Ureter (tissue), 1 donor: Measurements from ENCODE around the gene ZBTB17. TPM values are rescaled to one million over a fixed set of nuclear protein-coding genes. Genes with fewer than 3 reads are reported as not detected.
"Not testable (repeated sequence)": the region's sequence is repeated elsewhere in the genome, so short reads cannot be mapped to it uniquely, and the experiment has no call there.

Experiments used
- DNase-seq: peaks from one replicate; pipeline ENCODE4 v3.0.0-alpha.2; 2020; ENCODE audit warnings: low spot score
- total RNA-seq: library from RNA; stranded (reverse); gene quantifications from one replicate; pipeline ENCODE4 v1.2.4, GENCODE V29; 2023
- donor health status: DM: yes; HTN: yes; CAD: no.

ZBTB17 gene
- total RNA-seq = 44.4 TPM

GRCh38 chr1:15975805-15976680 lies at the start of gene ZBTB17:
Gene ZBTB17, minus strand, starts transcription at chr1:15976101. Its CDS starts 27,606 bp downstream, at chr1:15948495.
- DNase-seq = peak; percentile 93

- no peak for DNase-seq
Observed at GRCh38 chr1:16023050-16023653, 47.3 kb upstream of the ZBTB17 start.

- DNase-seq = no peak
Observed at GRCh38 chr1:16022393-16022792, 46.5 kb upstream of the ZBTB17 start.

DNA sequence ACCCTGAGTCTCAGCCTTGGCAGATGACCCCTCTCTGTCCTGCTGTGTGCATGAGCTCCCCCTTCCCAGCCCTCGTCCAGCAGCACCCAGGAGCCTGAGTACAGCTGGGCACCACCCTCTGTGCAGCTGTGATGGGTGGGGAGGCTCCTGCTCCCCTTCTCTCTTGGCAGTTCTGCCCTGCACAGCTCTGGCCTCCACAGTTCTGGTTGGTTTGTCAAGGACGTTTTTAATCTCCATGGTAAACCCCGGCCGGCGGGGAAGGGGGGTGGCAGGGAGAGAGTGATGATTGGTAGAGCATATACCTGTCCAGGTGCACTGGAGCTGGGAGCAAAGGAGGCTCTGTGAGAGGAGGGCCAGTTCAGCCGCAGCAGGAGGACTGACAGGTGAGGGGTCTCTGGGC lies 45.8 kb upstream of the ZBTB17 start, which contains the start of gene CLCNKA:
TSS of gene CLCNKA (plus strand) at position 356 of the 400 bp plus-strand sequence. CDS start 584 bp downstream, outside the sequence.
- DNase-seq = no peak

GRCh38 chr1:16020878-16021277 lies 45.0 kb upstream of the ZBTB17 start:
- not testable (repeated sequence) for DNase-seq

DNA sequence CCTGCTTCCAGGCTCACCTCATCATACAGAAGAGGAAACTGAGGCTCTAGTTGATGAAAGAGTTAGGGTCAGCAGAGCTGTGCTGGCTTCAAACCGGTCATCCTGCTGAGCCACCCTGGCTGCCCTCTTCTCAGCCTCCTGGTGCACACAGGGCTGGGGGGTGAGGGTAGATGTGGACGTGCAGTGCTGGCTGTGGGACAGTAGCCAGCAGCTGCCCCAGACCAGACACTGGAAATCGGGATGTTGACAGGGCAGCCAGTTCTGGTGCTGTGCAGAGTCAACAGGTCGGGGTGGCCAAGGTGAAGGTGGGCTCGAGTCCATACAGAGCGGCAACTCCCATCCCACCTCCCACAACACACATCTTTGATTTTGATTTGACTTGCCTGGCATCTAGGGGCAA lies 44.4 kb upstream of the ZBTB17 start:
- no peak for DNase-seq

DNA sequence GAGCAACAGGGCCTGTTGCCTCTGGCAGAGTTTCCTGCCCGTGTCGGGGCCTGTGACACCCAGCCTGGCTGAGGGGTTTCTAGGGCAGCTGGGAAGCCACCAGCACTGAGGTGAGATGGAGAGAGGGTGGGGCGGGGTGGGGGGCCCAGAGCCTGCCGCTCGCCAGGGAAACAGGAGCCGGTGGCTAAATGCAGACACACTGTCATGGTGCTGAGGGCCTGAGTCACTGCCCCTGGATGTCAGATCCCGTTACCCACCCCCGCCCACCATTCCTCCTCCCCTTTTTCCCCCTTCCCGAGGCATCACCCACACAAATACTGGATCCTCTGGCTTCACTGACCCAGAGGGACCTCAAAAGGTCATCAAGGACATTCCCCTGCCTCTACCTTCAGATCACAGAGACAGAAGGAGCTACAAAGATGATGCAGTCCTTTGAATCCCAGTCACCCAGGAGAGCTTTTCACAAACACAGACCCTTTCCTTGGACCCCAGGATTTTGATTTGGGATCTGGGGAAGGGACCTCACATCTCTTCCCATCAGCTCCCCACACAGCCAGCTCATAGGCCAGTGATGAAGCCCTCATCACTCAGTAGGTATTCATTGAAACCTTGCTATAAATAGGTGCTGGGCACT lies 43.9 kb upstream of the ZBTB17 start:
- no peak for DNase-seq

- DNase-seq = no peak
Observed at GRCh38 chr1:16018749-16019643, 43.1 kb upstream of the ZBTB17 start.

- no peak for DNase-seq
Observed at GRCh38 chr1:16018308-16018707, 42.4 kb upstream of the ZBTB17 start.

DNA sequence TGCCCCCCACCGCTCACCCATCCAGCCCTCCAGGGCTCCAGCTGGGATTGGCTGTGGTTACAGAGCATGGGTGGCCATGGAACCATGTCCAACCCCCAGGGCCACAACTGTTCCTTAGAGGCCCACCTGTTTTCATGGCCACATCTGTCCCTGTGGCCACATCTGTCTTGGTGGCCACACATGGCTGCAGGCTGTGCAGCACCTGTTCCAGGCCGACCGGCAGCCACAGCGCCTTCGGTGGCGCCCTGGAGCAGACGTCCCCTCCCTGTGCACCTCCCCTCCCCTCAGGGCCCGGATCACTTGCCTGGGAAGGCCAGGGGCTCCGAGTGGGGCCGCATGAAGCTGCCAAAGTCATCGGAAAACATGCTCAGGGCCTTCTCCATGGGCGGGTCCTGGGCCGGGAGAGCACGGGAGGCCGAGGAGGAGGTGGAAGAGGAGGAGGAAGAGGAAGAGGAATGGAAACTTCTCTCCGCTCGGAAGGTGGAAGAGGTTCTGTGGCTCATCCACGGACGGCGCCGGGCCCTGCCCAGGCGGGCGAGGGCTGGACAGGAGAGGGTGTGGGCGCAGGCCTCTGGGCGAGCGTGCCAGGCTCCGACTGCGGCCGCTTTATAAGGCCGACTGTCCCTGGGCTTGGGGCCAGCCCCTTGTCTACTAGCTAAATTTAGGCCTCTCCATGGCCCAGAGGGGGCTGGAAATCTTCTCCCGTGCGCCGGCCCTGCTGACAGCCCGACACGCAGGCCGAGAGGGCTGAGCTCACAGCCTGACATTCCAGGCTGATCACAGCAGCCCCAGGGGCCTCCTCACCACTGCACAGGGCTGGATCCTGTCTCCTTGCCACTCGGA lies 41.8 kb upstream of the ZBTB17 start, which contains the start of gene HSPB7:
TSS of gene HSPB7 (minus strand) at position 583 of the 843 bp plus-strand sequence. CDS start at position 503, 80 bp downstream.
- peak; percentile 87 for DNase-seq

DNA sequence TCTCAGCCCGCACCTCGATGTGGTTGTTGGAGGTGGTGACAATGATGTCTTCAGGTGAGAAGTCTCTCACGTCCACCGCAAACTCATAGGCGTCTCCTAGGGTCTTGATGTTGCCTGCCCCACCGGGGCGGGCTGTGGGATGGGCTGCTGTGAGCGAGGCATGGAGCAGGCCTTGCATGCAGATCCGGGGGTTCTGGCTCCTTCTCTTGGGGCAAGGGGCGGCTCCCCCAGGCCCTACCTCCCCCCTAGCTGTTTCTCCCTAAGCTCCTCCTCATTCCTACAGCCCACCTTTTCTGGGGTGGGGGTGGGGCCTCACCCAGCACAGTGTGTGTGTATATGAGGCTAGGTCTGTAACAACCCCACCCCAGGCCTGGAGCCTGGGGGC lies 41.2 kb upstream of the ZBTB17 start:
- no peak for DNase-seq

GRCh38 chr1:16015960-16016901 lies 40.3 kb upstream of the ZBTB17 start:
- DNase-seq = no peak

GRCh38 chr1:16015491-16015890 lies 39.6 kb upstream of the ZBTB17 start:
- no peak for DNase-seq

GRCh38 chr1:16014509-16015482 lies 38.9 kb upstream of the ZBTB17 start:
- DNase-seq = no peak

- DNase-seq = no peak
Observed at GRCh38 chr1:16013908-16014258, 38.0 kb upstream of the ZBTB17 start.

DNA sequence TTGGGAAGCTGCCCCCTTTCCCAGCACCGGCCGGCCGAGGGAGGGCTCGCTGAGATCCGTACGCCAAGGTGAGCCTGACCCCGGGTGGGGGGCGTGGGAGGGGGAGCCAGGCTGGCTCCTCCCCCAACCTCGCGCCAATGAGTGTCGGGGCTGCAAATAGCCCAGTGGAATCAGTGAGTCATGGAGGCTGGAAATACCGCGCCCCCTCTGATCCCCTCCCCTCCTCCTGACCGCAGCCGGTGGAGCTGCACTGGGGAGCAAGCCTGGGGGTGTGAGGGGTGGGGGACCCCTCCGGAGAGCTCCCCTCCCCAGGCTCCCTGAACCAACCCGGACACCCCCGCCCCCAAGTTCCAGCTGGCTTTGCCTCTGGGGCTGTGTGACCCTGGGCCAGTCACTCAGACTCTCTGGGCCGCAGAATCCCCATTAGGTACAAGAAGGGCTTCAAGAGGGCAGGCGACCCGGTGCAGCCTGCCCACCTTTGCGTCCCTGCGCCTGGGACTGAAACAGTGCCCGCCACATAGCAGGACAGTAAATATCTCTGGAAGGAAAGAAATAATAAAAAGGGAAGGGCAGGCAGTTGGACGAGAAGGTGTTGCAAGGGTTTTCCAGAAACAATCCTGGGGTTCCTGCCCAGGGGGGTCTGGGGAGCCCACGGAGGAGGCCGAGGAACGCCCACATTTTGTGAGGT lies 37.5 kb upstream of the ZBTB17 start:
- peak; percentile 75 for DNase-seq

DNA sequence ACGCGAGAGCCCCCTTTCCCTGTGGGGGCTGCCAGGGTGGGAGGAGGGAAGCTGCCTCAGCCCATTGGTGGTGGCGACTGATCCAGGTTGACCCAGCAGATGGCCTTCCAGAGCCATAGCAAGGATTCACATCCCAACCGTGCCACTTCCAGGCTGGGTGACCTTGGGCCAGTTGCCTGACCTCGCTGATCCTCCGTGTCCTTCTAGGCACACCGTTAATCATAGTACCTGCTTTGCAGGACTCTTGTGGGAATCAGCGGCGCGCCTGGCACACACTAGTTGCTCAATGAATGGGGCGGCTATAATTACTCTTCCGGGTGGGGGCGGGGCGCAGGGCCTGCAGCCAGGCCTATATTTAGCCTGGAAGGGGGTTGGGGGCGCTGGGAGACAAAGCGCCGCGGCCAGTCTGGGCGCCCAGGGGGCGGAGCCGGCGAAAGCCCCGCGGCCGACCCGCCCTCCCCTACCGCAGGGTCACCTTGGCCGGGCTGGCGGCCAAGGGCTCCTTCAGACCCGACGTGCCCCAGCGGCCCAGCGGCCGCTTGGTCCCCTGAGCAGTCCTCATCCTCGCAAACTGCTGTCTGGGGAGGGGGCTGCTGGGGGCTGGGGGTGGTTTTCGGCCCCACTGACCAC lies 36.8 kb upstream of the ZBTB17 start:
- DNase-seq = peak; percentile 87
